ENCODE measurements around the gene SDCCAG8. TPM values are rescaled to one million over a fixed set of nuclear protein-coding genes. Genes with fewer than 3 reads are reported as not detected.
A peak's percentile ranks its signal among the peaks of the same experiment; 100 is the strongest.

Gene SDCCAG8
- total RNA-seq, 2 experiments from 2014 or later: 18.3 to 21.2 TPM

- no peaks in the 10 kb centered on the region for H3K27me3 ChIP-seq (ENCODE audit: control insufficient read depth in 1 of 2, insufficient read depth in 2 of 2, low read length in 2 of 2)
- H3K4me1 ChIP-seq (ENCODE audit: insufficient read depth, low read length): peaks cover 14% of the 10 kb centered on the region
- Mint-ChIP-seq H3K27me3 (no peaks in the 10 kb centered on the region), H3K4me3 (no peak overlapping the region), H3K36me3 (ENCODE audit: low read depth) (no peaks in the 10 kb centered on the region), H3K27ac (no peak overlapping the region), H3K9me3 (no peaks in the 10 kb centered on the region), H3K4me1 (ENCODE audit: low read depth) (peaks cover 8% of the 10 kb centered on the region)
- DNase-seq (no peak), ATAC-seq (ENCODE audit: poor library complexity) (no peak)
- CTCF ChIA-PET: no interaction called here
- peaks cover 0 to 3% of the 10 kb centered on the region in 2 experiments for H3K9me3 ChIP-seq (ENCODE audit: control insufficient read depth in 1 of 2, insufficient read depth in 1 of 2, low read length in 2 of 2)
- H3K27ac ChIP-seq (ENCODE audit: low read depth in 1 of 2, low read length in 2 of 2): no peak overlapping the region
- POLR2A ChIA-PET: no interaction called here
- intact Hi-C loops (cut with DNase I, micrococcal nuclease): no loop called here
- no peak for TF ChIP-seq CTCF (IDR thresholded peaks at IDR 0.05)
- H3K36me3 ChIP-seq (ENCODE audit: insufficient read depth, low read length): peaks cover 3% of the 10 kb centered on the region
- H3K4me3 ChIP-seq (ENCODE audit: low read length): no peak overlapping the region
Measured at GRCh38 chr1:243487036-243487648, 231.3 kb downstream of the SDCCAG8 start.

- ATAC-seq (ENCODE audit: poor library complexity) (no peak), DNase-seq (peak in 2 of 14 experiments; percentile 31 to 36)
- TF ChIP-seq CTCF (IDR thresholded peaks at IDR 0.05): no peak
- ChIA-PET CTCF (no interaction called here), POLR2A (no interaction called here)
- Histone ChIP-seq H3K27ac (ENCODE audit: low read depth in 1 of 2, low read length in 2 of 2) (no peak overlapping the region), H3K4me3 (ENCODE audit: low read length) (no peak overlapping the region), H3K27me3 (ENCODE audit: control insufficient read depth in 1 of 2, insufficient read depth in 2 of 2, low read length in 2 of 2) (no peaks in the 10 kb centered on the region), H3K36me3 (ENCODE audit: insufficient read depth, low read length) (peaks cover 3% of the 10 kb centered on the region), H3K9me3 (ENCODE audit: control insufficient read depth in 1 of 2, insufficient read depth in 1 of 2, low read length in 2 of 2) (peaks cover 0 to 3% of the 10 kb centered on the region in 2 experiments), H3K4me1 (ENCODE audit: insufficient read depth, low read length) (peaks cover 8% of the 10 kb centered on the region)
- H3K27ac Mint-ChIP-seq: no peak overlapping the region
- intact Hi-C loops (cut with DNase I, micrococcal nuclease): no loop called here
- no peaks in the 10 kb centered on the region for H3K27me3 Mint-ChIP-seq
- H3K36me3 Mint-ChIP-seq (ENCODE audit: low read depth): no peaks in the 10 kb centered on the region
- H3K9me3 Mint-ChIP-seq: no peaks in the 10 kb centered on the region
- H3K4me3 Mint-ChIP-seq: no peak overlapping the region
- peaks cover 2% of the 10 kb centered on the region for H3K4me1 Mint-ChIP-seq (ENCODE audit: low read depth)
Measured at GRCh38 chr1:243487649-243488227, 231.9 kb downstream of the SDCCAG8 start.

- peaks cover 3% of the 10 kb centered on the region for H3K36me3 ChIP-seq (ENCODE audit: insufficient read depth, low read length)
- peaks cover 1% of the 10 kb centered on the region for H3K4me1 ChIP-seq (ENCODE audit: insufficient read depth, low read length)
- no peaks in the 10 kb centered on the region for H3K27me3 ChIP-seq (ENCODE audit: control insufficient read depth in 1 of 2, insufficient read depth in 2 of 2, low read length in 2 of 2)
- H3K4me3 Mint-ChIP-seq: no peak overlapping the region
- H3K9me3 ChIP-seq (ENCODE audit: control insufficient read depth in 1 of 2, insufficient read depth in 1 of 2, low read length in 2 of 2): peaks cover 0 to 3% of the 10 kb centered on the region in 2 experiments
- no peaks in the 10 kb centered on the region for H3K4me1 Mint-ChIP-seq (ENCODE audit: low read depth)
- H3K27ac ChIP-seq (ENCODE audit: low read depth in 1 of 2, low read length in 2 of 2): no peak overlapping the region
- H3K27me3 Mint-ChIP-seq: no peaks in the 10 kb centered on the region
- POLR2A ChIA-PET: no interaction called here
- H3K36me3 Mint-ChIP-seq (ENCODE audit: low read depth): no peaks in the 10 kb centered on the region
- DNase-seq (no peak), ATAC-seq (ENCODE audit: poor library complexity) (no peak)
- TF ChIP-seq CTCF (IDR thresholded peaks at IDR 0.05): no peak
- CTCF ChIA-PET: no interaction called here
- intact Hi-C loops (cut with DNase I, micrococcal nuclease): no loop called here
- H3K4me3 ChIP-seq (ENCODE audit: low read length): no peak overlapping the region
- no peaks in the 10 kb centered on the region for H3K9me3 Mint-ChIP-seq
- no peak overlapping the region for H3K27ac Mint-ChIP-seq
Measured at GRCh38 chr1:243488459-243489157, 232.8 kb downstream of the SDCCAG8 start.

Data from CD4-positive, alpha-beta T cell (primary cell).